ENCODE measurements around the gene CENPX. TPM values are rescaled to one million over a fixed set of nuclear protein-coding genes. Genes with fewer than 3 reads are reported as not detected.

CENPX gene
- total and polyA plus RNA-seq, 12 donors = 15.8 to 132 (median 23.6) TPM

GRCh38 chr17:81973432-81973831 is 49.2 kb downstream of the CENPX start:
- H3K9me3 ChIP-seq = peaks cover 0 to 10% (median 0%) of the 10 kb centered on the region in 11 donors
- no peak for TF ChIP-seq CTCF (IDR thresholded peaks at IDR 0.05)
- no peak for DNase-seq
- H3K27me3 ChIP-seq = peaks cover 0 to 33% (median 6%) of the 10 kb centered on the region in 7 donors
- intact Hi-C loops (cut with DNase I) = no loop called here
- H3K27ac ChIP-seq = no peak overlapping the region
- peaks cover under 1 to 19% (median 14%) of the 10 kb centered on the region in 9 donors for H3K4me1 ChIP-seq
- H3K4me3 ChIP-seq = no peak overlapping the region
- ATAC-seq = no peak
- no peaks in the 10 kb centered on the region for H3K36me3 ChIP-seq

- TF ChIP-seq CTCF (IDR thresholded peaks at IDR 0.05) = no peak
- H3K9me3 ChIP-seq = peaks cover 0 to 10% (median 0%) of the 10 kb centered on the region in 11 donors
- H3K27me3 ChIP-seq = peaks cover 0 to 69% (median 25%) of the 10 kb centered on the region in 7 donors
- H3K27ac ChIP-seq = no peak overlapping the region
- H3K36me3 ChIP-seq = no peaks in the 10 kb centered on the region
- peaks cover 3 to 28% (median 19%) of the 10 kb centered on the region in 9 donors for H3K4me1 ChIP-seq
- no peak for ATAC-seq
- 89% methylated on average over 12 of the region's 12 CpGs for WGBS, 2 donors
- intact Hi-C loops (cut with DNase I) = loop anchor here in 3 of 10 donors (5.0 to 10.0 kb wide), 2 partner anchors 38 to 186 kb away; no protein-coding TSS in a partner anchor
- DNase-seq = no peak
- no peak overlapping the region for H3K4me3 ChIP-seq
These were observed 53.5 kb downstream of the CENPX start for GRCh38 chr17:81968850-81969812.

Other genes starting within 250 kb of the CENPX start
- gene GCGR, start 218.7 kb downstream of the CENPX start, total RNA-seq = not detected
- gene GCGR, start 218.7 kb downstream of the CENPX start, polyA plus RNA-seq = under 1 TPM in 1 of 2 donors, not detected in 1; 0.03 TPM
- gene MCRIP1, start 189.6 kb downstream of the CENPX start, total RNA-seq = 100 to 1,000 TPM in 2 of 10 donors, 10 to 100 TPM in 8; 75.1 to 105 (median 88.8) TPM
- 100 to 1,000 TPM; 199 to 239 TPM for gene MCRIP1, start 189.6 kb downstream of the CENPX start, polyA plus RNA-seq
- gene PPP1R27, start 187.8 kb downstream of the CENPX start, total RNA-seq = under 1 TPM in 1 of 10 donors, not detected in 9; 0.31 TPM
- under 1 TPM in 1 of 2 donors, not detected in 1; 0.14 TPM for gene PPP1R27, start 187.8 kb downstream of the CENPX start, polyA plus RNA-seq
- 100 to 1,000 TPM; 244 to 801 (median 332) TPM for gene P4HB, start 162.3 kb downstream of the CENPX start, total RNA-seq
- gene P4HB, start 162.3 kb downstream of the CENPX start, polyA plus RNA-seq = 100 to 1,000 TPM; 284 to 536 TPM
- 100 to 1,000 TPM in 7 of 10 donors, 10 to 100 TPM in 3; 89.9 to 263 (median 110) TPM for gene ARHGDIA, start 151.5 kb downstream of the CENPX start, total RNA-seq
- 100 to 1,000 TPM in 1 of 2 donors, 10 to 100 TPM in 1; 97.2 to 251 TPM for gene ARHGDIA, start 151.5 kb downstream of the CENPX start, polyA plus RNA-seq
- 10 to 100 TPM; 28.1 to 47.2 (median 32.2) TPM for gene ALYREF, start 131.3 kb downstream of the CENPX start, total RNA-seq
- gene ALYREF, start 131.3 kb downstream of the CENPX start, polyA plus RNA-seq = 10 to 100 TPM in 1 of 2 donors, 1 to 10 TPM in 1; 3.6 to 45.4 TPM
- 100 to 1,000 TPM; 124 to 189 (median 142) TPM for gene ANAPC11, start 131.2 kb downstream of the CENPX start, total RNA-seq
- gene ANAPC11, start 131.2 kb downstream of the CENPX start, polyA plus RNA-seq = 100 to 1,000 TPM; 205 to 405 TPM
- gene NPB, start 120.6 kb downstream of the CENPX start, total RNA-seq = under 1 TPM; 0.13 to 0.83 (median 0.32) TPM
- gene NPB, start 120.6 kb downstream of the CENPX start, polyA plus RNA-seq = under 1 TPM; 0.49 to 0.73 TPM
- gene PCYT2, start 111.5 kb downstream of the CENPX start, total RNA-seq = 10 to 100 TPM; 29.5 to 54.7 (median 43.2) TPM
- 10 to 100 TPM; 54.4 to 64.1 TPM for gene PCYT2, start 111.5 kb downstream of the CENPX start, polyA plus RNA-seq
- 1 to 10 TPM; 4.4 to 9.3 (median 5.9) TPM for gene SIRT7, start 104.7 kb downstream of the CENPX start, total RNA-seq
- gene SIRT7, start 104.7 kb downstream of the CENPX start, polyA plus RNA-seq = 10 to 100 TPM; 14.5 to 15.7 TPM
- 10 to 100 TPM; 10.8 to 30.9 (median 16.3) TPM for gene MAFG, start 95.1 kb downstream of the CENPX start, total RNA-seq
- 10 to 100 TPM; 10.5 to 10.6 TPM for gene MAFG, start 95.1 kb downstream of the CENPX start, polyA plus RNA-seq
- 1 to 10 TPM; 2.8 to 7.4 (median 3.8) TPM for gene PYCR1, start 85.6 kb downstream of the CENPX start, total RNA-seq
- 10 to 100 TPM in 1 of 2 donors, 1 to 10 TPM in 1; 1.2 to 29.6 TPM for gene PYCR1, start 85.6 kb downstream of the CENPX start, polyA plus RNA-seq
- 1 to 10 TPM in 9 of 10 donors, under 1 TPM in 1; 0.92 to 8.6 (median 5.0) TPM for gene MYADML2, start 75.6 kb downstream of the CENPX start, total RNA-seq
- 1 to 10 TPM in 1 of 2 donors, under 1 TPM in 1; 0.26 to 4.3 TPM for gene MYADML2, start 75.6 kb downstream of the CENPX start, polyA plus RNA-seq
- gene NOTUM, start 61.7 kb downstream of the CENPX start, total RNA-seq = 1 to 10 TPM in 1 of 10 donors, under 1 TPM in 4, not detected in 5; 0.27 to 1.5 (median 0.65) TPM
- gene NOTUM, start 61.7 kb downstream of the CENPX start, polyA plus RNA-seq = under 1 TPM; 0.22 to 0.74 TPM
- 10 to 100 TPM; 19.9 to 38.2 (median 22.6) TPM for gene ASPSCR1, start 45.2 kb downstream of the CENPX start, total RNA-seq
- 100 to 1,000 TPM in 1 of 2 donors, 10 to 100 TPM in 1; 40.5 to 115 TPM for gene ASPSCR1, start 45.2 kb downstream of the CENPX start, polyA plus RNA-seq
- gene LRRC45, start 427 bp upstream of the CENPX start, total RNA-seq = 10 to 100 TPM in 1 of 10 donors, 1 to 10 TPM in 9; 2.2 to 10.4 (median 3.1) TPM
- gene LRRC45, start 427 bp upstream of the CENPX start, polyA plus RNA-seq = 1 to 10 TPM; 6.7 to 7.7 TPM
- 1 to 10 TPM in 6 of 10 donors, under 1 TPM in 4; 0.82 to 1.6 (median 1.1) TPM for gene RAC3, start 8.8 kb upstream of the CENPX start, total RNA-seq
- 1 to 10 TPM; 1.5 to 3.3 TPM for gene RAC3, start 8.8 kb upstream of the CENPX start, polyA plus RNA-seq
- gene DCXR, start 14.8 kb upstream of the CENPX start, total RNA-seq = 100 to 1,000 TPM; 155 to 258 (median 187) TPM
- 100 to 1,000 TPM; 283 to 387 TPM for gene DCXR, start 14.8 kb upstream of the CENPX start, polyA plus RNA-seq
- 10 to 100 TPM; 13.9 to 24.9 (median 18.9) TPM for gene RFNG, start 28.9 kb upstream of the CENPX start, total RNA-seq
- 10 to 100 TPM; 29.3 to 30.1 TPM for gene RFNG, start 28.9 kb upstream of the CENPX start, polyA plus RNA-seq
- gene GPS1, start 29.0 kb upstream of the CENPX start, total RNA-seq = 10 to 100 TPM; 68.9 to 96.6 (median 80.6) TPM
- gene GPS1, start 29.0 kb upstream of the CENPX start, polyA plus RNA-seq = 100 to 1,000 TPM; 102 to 183 TPM
- 10 to 100 TPM; 34.1 to 96.4 (median 43.1) TPM for gene DUS1L, start 42.9 kb upstream of the CENPX start, total RNA-seq
- gene DUS1L, start 42.9 kb upstream of the CENPX start, polyA plus RNA-seq = 100 to 1,000 TPM in 1 of 2 donors, 10 to 100 TPM in 1; 85.2 to 191 TPM
- gene FASN, start 75.4 kb upstream of the CENPX start, total RNA-seq = 10 to 100 TPM in 8 of 10 donors, 1 to 10 TPM in 2; 9.0 to 62.4 (median 17.9) TPM
- gene FASN, start 75.4 kb upstream of the CENPX start, polyA plus RNA-seq = 10 to 100 TPM; 34.4 to 58.4 TPM
- gene CCDC57, start 190.0 kb upstream of the CENPX start, total RNA-seq = 10 to 100 TPM in 8 of 10 donors, 1 to 10 TPM in 2; 7.0 to 16.2 (median 10.7) TPM
- gene CCDC57, start 190.0 kb upstream of the CENPX start, polyA plus RNA-seq = 10 to 100 TPM in 1 of 2 donors, 1 to 10 TPM in 1; 9.4 to 34.5 TPM
- 10 to 100 TPM in 5 of 10 donors, 1 to 10 TPM in 5; 4.8 to 65.3 (median 10.1) TPM for gene SLC16A3, start 206.2 kb upstream of the CENPX start, total RNA-seq
- 10 to 100 TPM in 1 of 2 donors, 1 to 10 TPM in 1; 8.4 to 33.6 TPM for gene SLC16A3, start 206.2 kb upstream of the CENPX start, polyA plus RNA-seq